Thyroid gland (tissue), 4 donors: ENCODE results near the gene GPRIN3. TPM values are rescaled to one million over a fixed set of nuclear protein-coding genes. Genes with fewer than 3 reads are reported as not detected.
A peak's percentile ranks its signal among the peaks of the same experiment; 100 is the strongest.
"Not testable (repeated sequence)": the region's sequence is repeated elsewhere in the genome, so short reads cannot be mapped to it uniquely, and the experiment has no call there.

Experiments
- DNase-seq, 2 donors: peaks; one replicate each; pipeline ENCODE4 v3.0.0-alpha.2; 2019
- H3K27ac ChIP-seq, 3 donors: fragments of 200-600 bp; sonication (generic); 1 replicate in 2 of 3; 2 replicates in 1 of 3; pipeline ENCODE4 v1.5.1; 2016 to 2019; ENCODE audit warnings: mild to moderate bottlenecking in 1 of 3, moderate library complexity in 1 of 3
- H3K27me3 ChIP-seq: fragments of 200-600 bp; sonication (generic); one replicate; pipeline ENCODE4 v1.5.1; 2019
- H3K36me3 ChIP-seq, 2 donors: fragments of 200-600 bp; sonication (generic); one replicate each; pipeline ENCODE4 v1.5.1; 2016 to 2019
- H3K4me1 ChIP-seq, 2 donors: fragments of 200-600 bp; sonication (generic); one replicate each; pipeline ENCODE4 v1.5.1; 2017 to 2019
- H3K4me3 ChIP-seq, 3 donors: fragments of 200-600 bp; sonication (generic); replicated peaks in 1 of 3; 1 replicate in 2 of 3; 2 replicates in 1 of 3; pipeline ENCODE4 v1.5.1; 2016; ENCODE audit warnings: mild to moderate bottlenecking in 1 of 3
- H3K9me3 ChIP-seq: fragments of 200-600 bp; sonication (generic); one replicate; pipeline ENCODE4 v1.5.1; 2017
- POLR2A ChIP-seq, 2 donors: fragments of 450-650 bp; IDR thresholded peaks; one replicate each; pipeline ENCODE4 v1.6.1; 2017; ENCODE audit warnings: antibody characterized with exemption in 2 of 2, mild to moderate bottlenecking in 2 of 2, moderate library complexity in 1 of 2
- WGBS, 2 donors: methylation state at CpG; one replicate each; pipeline ENCODE4 v1.1.5; 2017; 5-methylcytosine and 5-hydroxymethylcytosine counted together
- intact Hi-C: fragments of 100-400 bp; cut with DNase I; formaldehyde crosslinking; loops from one replicate; pipeline ENCODE4 v1.15.1; 2023
- total RNA-seq, 4 donors: library from RNA; depleted of rRNA; stranded (reverse); fragments of >200 nt; gene quantifications; one replicate each; pipeline ENCODE4 v1.2.3, GENCODE V29; 2016
- TF ChIP-seq, protein P1 (sequence below), 6 experiments: fragments of 200-600 bp in 3 of 6; fragments of 450-650 bp in 3 of 6; sonication (generic) in 3 of 6; IDR thresholded peaks; one replicate each; pipeline ENCODE4 v1.5.1; 2016 to 2019; ENCODE audit warnings: antibody characterized with exemption in 6 of 6, mild to moderate bottlenecking in 2 of 6, inconsistent platforms in 1 of 6, moderate library complexity in 1 of 6

The GPRIN3 gene
- total RNA-seq, 4 donors from 2014 or later, result 1.2 to 7.5 (median 4.0) TPM

DNA sequence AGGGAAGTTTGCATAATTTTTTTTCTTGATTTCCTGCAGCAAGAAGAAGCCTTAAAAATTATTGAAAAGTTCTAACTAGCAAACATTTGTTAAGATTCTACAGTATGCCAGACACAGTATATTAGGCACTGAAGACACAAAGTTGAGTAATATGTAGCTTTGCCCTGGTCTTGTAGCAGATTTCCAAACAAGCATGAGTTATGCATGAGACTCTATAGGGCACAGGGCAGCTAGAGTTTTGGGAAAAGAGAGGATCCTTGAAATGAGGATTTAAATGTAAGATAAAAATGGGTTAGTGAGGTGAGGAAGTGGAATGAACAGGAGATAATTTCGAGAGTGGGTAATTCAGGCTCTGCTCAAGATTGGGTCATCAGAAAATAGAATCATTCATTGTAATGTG, 8.6 kb upstream of the GPRIN3 start:
- TF ChIP-seq, protein P1, sequence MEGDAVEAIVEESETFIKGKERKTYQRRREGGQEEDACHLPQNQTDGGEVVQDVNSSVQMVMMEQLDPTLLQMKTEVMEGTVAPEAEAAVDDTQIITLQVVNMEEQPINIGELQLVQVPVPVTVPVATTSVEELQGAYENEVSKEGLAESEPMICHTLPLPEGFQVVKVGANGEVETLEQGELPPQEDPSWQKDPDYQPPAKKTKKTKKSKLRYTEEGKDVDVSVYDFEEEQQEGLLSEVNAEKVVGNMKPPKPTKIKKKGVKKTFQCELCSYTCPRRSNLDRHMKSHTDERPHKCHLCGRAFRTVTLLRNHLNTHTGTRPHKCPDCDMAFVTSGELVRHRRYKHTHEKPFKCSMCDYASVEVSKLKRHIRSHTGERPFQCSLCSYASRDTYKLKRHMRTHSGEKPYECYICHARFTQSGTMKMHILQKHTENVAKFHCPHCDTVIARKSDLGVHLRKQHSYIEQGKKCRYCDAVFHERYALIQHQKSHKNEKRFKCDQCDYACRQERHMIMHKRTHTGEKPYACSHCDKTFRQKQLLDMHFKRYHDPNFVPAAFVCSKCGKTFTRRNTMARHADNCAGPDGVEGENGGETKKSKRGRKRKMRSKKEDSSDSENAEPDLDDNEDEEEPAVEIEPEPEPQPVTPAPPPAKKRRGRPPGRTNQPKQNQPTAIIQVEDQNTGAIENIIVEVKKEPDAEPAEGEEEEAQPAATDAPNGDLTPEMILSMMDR (IDR thresholded peaks at IDR 0.05), result no peak
- no peak for TF ChIP-seq POLR2A (IDR thresholded peaks at IDR 0.05)
- Histone ChIP-seq H3K36me3 (no peaks in the 10 kb centered on the region), H3K27ac (no peak overlapping the region), H3K4me1 (no peaks in the 10 kb centered on the region), H3K27me3 (no peaks in the 10 kb centered on the region), H3K9me3 (no peaks in the 10 kb centered on the region), H3K4me3 (no peak overlapping the region)
- intact Hi-C loops, result no loop called here
- no peak for DNase-seq
- WGBS, 2 donors, result 86 to 92% methylated on average over 1 of the region's 1 CpG

GRCh38 chr4:89314291-89314690, 6.7 kb upstream of the GPRIN3 start:
- intact Hi-C loops, result no loop called here
- H3K36me3 ChIP-seq, result no peaks in the 10 kb centered on the region
- WGBS, 2 donors, result 93% methylated on average over 3 of the region's 3 CpGs
- no peaks in the 10 kb centered on the region for H3K4me1 ChIP-seq
- no peak for TF ChIP-seq POLR2A (IDR thresholded peaks at IDR 0.05)
- H3K9me3 ChIP-seq, result no peaks in the 10 kb centered on the region
- no peaks in the 10 kb centered on the region for H3K27me3 ChIP-seq
- DNase-seq, result no peak
- no peak overlapping the region for H3K27ac ChIP-seq
- H3K4me3 ChIP-seq, result no peak overlapping the region

DNA sequence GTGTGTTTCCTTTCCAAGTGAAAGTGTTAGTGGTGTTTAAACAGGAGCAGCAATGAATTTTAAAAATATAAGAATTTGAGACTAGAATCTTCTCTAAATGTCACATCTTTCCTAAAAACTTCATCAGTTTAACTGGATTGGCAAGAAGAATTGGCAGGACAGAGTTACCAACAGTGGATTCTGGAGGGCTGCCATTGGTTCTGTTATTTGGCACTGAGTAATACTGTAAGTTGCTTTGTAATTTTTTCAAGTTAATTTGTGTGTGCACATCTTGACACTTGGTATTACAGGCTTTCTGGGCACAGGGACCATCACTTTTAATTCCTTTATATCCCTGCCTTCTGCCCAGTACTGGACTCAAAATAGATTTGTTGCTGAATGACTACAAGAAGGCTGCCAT, 4.5 kb upstream of the GPRIN3 start:
- DNase-seq, result no peak
- Histone ChIP-seq H3K9me3 (no peaks in the 10 kb centered on the region), H3K4me1 (peaks cover 3 to 8% of the 10 kb centered on the region in 2 donors), H3K4me3 (no peak overlapping the region), H3K27ac (no peak overlapping the region), H3K36me3 (no peaks in the 10 kb centered on the region), H3K27me3 (no peaks in the 10 kb centered on the region)
- TF ChIP-seq, protein P1 (IDR thresholded peaks at IDR 0.05), result no peak
- TF ChIP-seq POLR2A (IDR thresholded peaks at IDR 0.05), result no peak
- intact Hi-C loops, result no loop called here

DNA sequence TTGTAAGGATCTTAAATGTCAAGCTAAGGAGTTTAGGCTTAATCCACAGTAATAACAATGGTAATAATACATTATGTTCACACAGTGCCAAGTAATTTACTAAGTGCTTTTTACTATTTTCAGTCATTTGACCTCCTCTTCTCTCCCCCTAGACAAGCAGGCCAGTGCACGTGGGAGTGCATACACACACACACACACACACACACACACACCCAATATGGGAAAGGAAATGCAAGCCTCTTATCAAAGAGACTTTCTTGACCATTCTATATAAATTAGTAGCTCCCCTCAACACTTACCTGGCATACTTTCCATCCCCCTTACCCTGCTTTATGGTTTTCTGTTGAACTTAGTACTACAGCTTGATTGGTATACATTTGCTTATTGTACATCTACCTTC, 3.8 kb upstream of the GPRIN3 start:
- Histone ChIP-seq H3K9me3 (no peaks in the 10 kb centered on the region), H3K36me3 (no peaks in the 10 kb centered on the region), H3K27me3 (no peaks in the 10 kb centered on the region), H3K4me1 (peaks cover 3 to 8% of the 10 kb centered on the region in 2 donors), H3K4me3 (no peak overlapping the region), H3K27ac (no peak overlapping the region)
- intact Hi-C loops, result no loop called here
- TF ChIP-seq, protein P1 (IDR thresholded peaks at IDR 0.05), result no peak
- no peak for TF ChIP-seq POLR2A (IDR thresholded peaks at IDR 0.05)
- 54 to 72% methylated on average over 1 of the region's 1 CpG for WGBS, 2 donors
- no peak for DNase-seq

- H3K9me3 ChIP-seq, H3K4me1 ChIP-seq, intact Hi-C loops, H3K4me3 ChIP-seq, H3K27ac ChIP-seq, DNase-seq, H3K27me3 ChIP-seq, H3K36me3 ChIP-seq: not testable (repeated sequence)
- 91 to 98% methylated on average over 5 of the region's 5 CpGs for WGBS, 2 donors
Observed at GRCh38 chr4:89309154-89309553, 1.6 kb upstream of the GPRIN3 start.

DNA sequence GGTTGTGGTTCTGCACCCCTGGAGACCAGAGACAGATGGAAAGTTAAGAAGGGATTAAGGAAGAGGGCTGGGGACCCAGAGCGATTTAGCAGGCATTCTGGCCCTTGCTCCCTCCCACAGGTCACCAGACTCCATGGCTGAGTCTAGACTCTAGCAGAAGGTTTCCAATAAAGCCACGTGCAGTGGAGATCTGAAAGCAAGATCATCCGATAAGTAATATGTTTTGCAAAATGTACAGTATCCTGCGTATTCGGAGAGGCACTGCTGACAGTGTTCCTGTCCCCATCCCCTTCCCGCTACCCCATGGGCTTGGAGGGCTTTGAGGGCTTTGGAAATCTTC, 531 bp upstream of the GPRIN3 start:
- DNase-seq, result no peak
- Histone ChIP-seq H3K36me3 (no peaks in the 10 kb centered on the region), H3K4me1 (peaks cover 3 to 8% of the 10 kb centered on the region in 2 donors), H3K27ac (no peak overlapping the region), H3K27me3 (no peaks in the 10 kb centered on the region), H3K9me3 (no peaks in the 10 kb centered on the region), H3K4me3 (peak overlapping the region; percentile 7 to 62 (median 53))
- 21 to 35% methylated on average over 6 of the region's 6 CpGs for WGBS, 2 donors
- intact Hi-C loops, result no loop called here
- TF ChIP-seq, protein P1 (IDR thresholded peaks at IDR 0.05), result no peak
- TF ChIP-seq POLR2A (IDR thresholded peaks at IDR 0.05), result no peak
